Measurements from ENCODE around the gene PRC1. TPM values are rescaled to one million over a fixed set of nuclear protein-coding genes. Genes with fewer than 3 reads are reported as not detected.

Gene PRC1
- total RNA-seq, 1 donor from 2014 or later = 56.9 TPM

- peaks cover 1% of the 10 kb centered on the region for H3K4me1 Mint-ChIP-seq
- no peak for TF ChIP-seq CTCF (IDR thresholded peaks at IDR 0.05; ENCODE audit: unreplicated experiment)
- DNase-seq (ENCODE audit: low spot score in 2 of 2, unreplicated experiment in 2 of 2) = no peak
- peaks cover 35% of the 10 kb centered on the region for H3K36me3 Mint-ChIP-seq
- no peaks in the 10 kb centered on the region for H3K9me3 Mint-ChIP-seq
- no peak overlapping the region for H3K4me3 Mint-ChIP-seq
- H3K27me3 Mint-ChIP-seq (ENCODE audit: low read depth) = no peaks in the 10 kb centered on the region
- H3K27ac Mint-ChIP-seq = no peak overlapping the region
Observed at GRCh38 chr15:90967206-90967605, 27.1 kb downstream of the PRC1 start.

- no peak overlapping the region for H3K27ac Mint-ChIP-seq
- peaks cover 39% of the 10 kb centered on the region for H3K36me3 Mint-ChIP-seq
- TF ChIP-seq CTCF (IDR thresholded peaks at IDR 0.05; ENCODE audit: unreplicated experiment) = no peak
Observed at GRCh38 chr15:90966262-90966661, 28.1 kb downstream of the PRC1 start.

GRCh38 chr15:90962021-90962420 is 32.3 kb downstream of the PRC1 start:
- Mint-ChIP-seq H3K4me1 (peaks cover 7% of the 10 kb centered on the region), H3K27ac (no peak overlapping the region), H3K4me3 (no peak overlapping the region), H3K27me3 (ENCODE audit: low read depth) (no peaks in the 10 kb centered on the region), H3K36me3 (peaks cover 28% of the 10 kb centered on the region), H3K9me3 (no peaks in the 10 kb centered on the region)
- no peak for TF ChIP-seq CTCF (IDR thresholded peaks at IDR 0.05; ENCODE audit: unreplicated experiment)
- no peak for DNase-seq (ENCODE audit: low spot score in 2 of 2, unreplicated experiment in 2 of 2)

More at GRCh38 chr15:90966262-90966661, 28.1 kb downstream of the PRC1 start:
- H3K27me3 Mint-ChIP-seq (ENCODE audit: low read depth) = no peaks in the 10 kb centered on the region
- no peak for DNase-seq (ENCODE audit: low spot score in 2 of 2, unreplicated experiment in 2 of 2)
- H3K4me1 Mint-ChIP-seq = peaks cover 1% of the 10 kb centered on the region
- H3K9me3 Mint-ChIP-seq = no peaks in the 10 kb centered on the region
- no peak overlapping the region for H3K4me3 Mint-ChIP-seq

- Mint-ChIP-seq H3K36me3 (peaks cover 25% of the 10 kb centered on the region), H3K4me1 (peaks cover 16% of the 10 kb centered on the region), H3K27me3 (ENCODE audit: low read depth) (no peaks in the 10 kb centered on the region), H3K27ac (peak overlapping the region; percentile 39), H3K9me3 (no peaks in the 10 kb centered on the region), H3K4me3 (no peak overlapping the region)
- DNase-seq (ENCODE audit: low spot score in 2 of 2, unreplicated experiment in 2 of 2) = no peak
- no peak for TF ChIP-seq CTCF (IDR thresholded peaks at IDR 0.05; ENCODE audit: unreplicated experiment)
Observed at GRCh38 chr15:90960298-90961091, 33.8 kb downstream of the PRC1 start.

GRCh38 chr15:90959894-90960293 is 34.4 kb downstream of the PRC1 start:
- Mint-ChIP-seq H3K4me1 (peaks cover 16% of the 10 kb centered on the region), H3K27ac (no peak overlapping the region), H3K9me3 (no peaks in the 10 kb centered on the region), H3K4me3 (no peak overlapping the region), H3K27me3 (ENCODE audit: low read depth) (no peaks in the 10 kb centered on the region), H3K36me3 (peaks cover 22% of the 10 kb centered on the region)
- no peak for DNase-seq (ENCODE audit: low spot score in 2 of 2, unreplicated experiment in 2 of 2)
- no peak for TF ChIP-seq CTCF (IDR thresholded peaks at IDR 0.05; ENCODE audit: unreplicated experiment)
